K562 (cell line): ENCODE data around the gene ANKRD12. TPM values are rescaled to one million over a fixed set of nuclear protein-coding genes. Genes with fewer than 3 reads are reported as not detected.

Source experiments
- CBFA2T2 ChIP-seq: fragments of 450-650 bp; conservative IDR thresholded peaks from 2 replicates; pipeline ENCODE4 v1.6.1; 2017; ENCODE audit warnings: mild to moderate bottlenecking
- CHD7 ChIP-seq: fragments of 200-600 bp; sonication (generic); IDR thresholded peaks from one replicate; pipeline ENCODE4 v1.6.1; 2012; ENCODE audit warnings: mild to moderate bottlenecking, low read depth, low read length, inconsistent platforms
- MCM5 ChIP-seq: fragments of 450-650 bp; IDR thresholded peaks from 2 replicates; pipeline ENCODE4 v1.6.1; 2016; ENCODE audit warnings: low read depth
- MED1 ChIP-seq: sonication (generic); formaldehyde crosslinking; IDR thresholded peaks from 2 replicates; pipeline ENCODE4 v1.8.1; 2023; ENCODE audit warnings: missing genetic modification reagents, borderline replicate concordance
- NKRF ChIP-seq: fragments of 450-650 bp; IDR thresholded peaks from 2 replicates; pipeline ENCODE4 v1.6.1; 2016; ENCODE audit warnings: borderline replicate concordance
- PRDM10 ChIP-seq: fragments of 450-650 bp; IDR thresholded peaks from 2 replicates; pipeline ENCODE4 v1.6.1; 2018; ENCODE audit not compliant: partially characterized antibody
- RBFOX2 ChIP-seq: fragments of 200-400 bp; formaldehyde crosslinking; IDR thresholded peaks from 2 replicates; pipeline ENCODE4 v1.6.1; 2017; ENCODE audit warnings: low read depth, mild to moderate bottlenecking, low read length, moderate library complexity
- STAT5B ChIP-seq: fragments of 250-450 bp; sonication (Bioruptor Pico); IDR thresholded peaks from 2 replicates; pipeline ENCODE4 v1.8.0; 2021; ENCODE audit warnings: mild to moderate bottlenecking, inconsistent platforms
- ZEB2 ChIP-seq: fragments of 450-650 bp; IDR thresholded peaks from 2 replicates; pipeline ENCODE4 v1.6.1; 2016
- ZNF408 ChIP-seq: fragments of 250-450 bp; sonication (Bioruptor Pico); IDR thresholded peaks from 2 replicates; pipeline ENCODE4 v1.4.0; 2020; ENCODE audit warnings: low read depth, mild to moderate bottlenecking, moderate library complexity
- polyA plus RNA-seq, 8 experiments: library from polyadenylated mRNA; depleted of rRNA in 4 of 8; stranded (reverse) in 5 of 8; unstranded in 3 of 8; fragments of >200 nt; fragmentation: Nextera tagmentation in 2 of 8; fragmentation: Illumina TruSeq in 1 of 8; extraction: Ambion mirVana in 2 of 8; extraction: Trizol in 1 of 8; gene quantifications; 2 replicates each; pipeline versions ENCODE4 v1.2.1 to v1.2.3, GENCODE V29; 2011 to 2014; ENCODE audit warnings: inconsistent platforms in 1 of 8, missing spikeins in 1 of 8
- total RNA-seq, 7 experiments: library from RNA; depleted of rRNA in 6 of 7; stranded (reverse); fragments of >200 nt in 6 of 7; fragmentation: Illumina TruSeq in 2 of 7; extraction: Trizol in 2 of 7; gene quantifications; 2 replicates each; pipeline versions ENCODE4 v1.2.1 to v1.2.3, GENCODE V29; 2011 to 2021; ENCODE audit warnings: low replicate concordance in 1 of 7

Gene ANKRD12
- total and polyA plus RNA-seq, 9 of the 15 experiments (the other 6 are each of a cell fraction or from before 2014, with no cell fraction given): 6.6 to 28.2 (median 16.0) TPM

GRCh38 chr18:9101730-9102507, 34.7 kb upstream of the ANKRD12 start (continued):
- TF ChIP-seq PRDM10: peak; percentile 72
- TF ChIP-seq MED1 (CRISPR knock-in tag): no peak
- TF ChIP-seq RBFOX2: no peak
- TF ChIP-seq MCM5: no peak
- TF ChIP-seq ZEB2: no peak
- no peak for TF ChIP-seq CBFA2T2
- no peak for TF ChIP-seq ZNF408 (CRISPR knock-in tag)
- no peak for TF ChIP-seq CHD7
- TF ChIP-seq NKRF: peak; percentile 37; the same call in 1 of the 2 replicates
- TF ChIP-seq STAT5B (CRISPR knock-in tag): no peak
